Esophagus squamous epithelium (tissue), 5 donors: ENCODE results near the gene CHRM1. TPM values are rescaled to one million over a fixed set of nuclear protein-coding genes. Genes with fewer than 3 reads are reported as not detected.

Experiments
- DNase-seq: peaks from one replicate; lab custom pipeline; 2025; lab: John Stamatoyannopoulos, UW
- H3K27ac ChIP-seq, 4 donors: fragments of 200-600 bp; sonication (generic); one replicate each; pipeline ENCODE4 v1.5.1; 2016 to 2019; ENCODE audit warnings: mild to moderate bottlenecking in 1 of 4
- H3K27me3 ChIP-seq, 4 donors: fragments of 200-600 bp; sonication (generic); 1 replicate in 3 of 4; 2 replicates in 1 of 4; pipeline versions ENCODE4 v1.5.1 to v1.6.0; 2017 to 2021; ENCODE audit warnings: antibody characterized with exemption in 1 of 4
- H3K36me3 ChIP-seq, 3 donors: fragments of 200-600 bp; sonication (generic); one replicate each; pipeline ENCODE4 v1.5.1; 2016 to 2019
- H3K4me1 ChIP-seq, 3 donors: fragments of 200-600 bp; sonication (generic); one replicate each; pipeline ENCODE4 v1.5.1; 2017 to 2019
- H3K4me3 ChIP-seq, 4 donors: fragments of 200-600 bp; sonication (generic); 1 replicate in 3 of 4; 2 replicates in 1 of 4; pipeline ENCODE4 v1.5.1; 2016 to 2019; ENCODE audit warnings: mild to moderate bottlenecking in 2 of 4, moderate library complexity in 1 of 4
- H3K9me3 ChIP-seq, 3 donors: fragments of 200-600 bp; sonication (generic); one replicate each; pipeline ENCODE4 v1.5.1; 2016 to 2019
- POLR2A ChIP-seq, 4 donors: fragments of 450-650 bp; IDR thresholded peaks; one replicate each; pipeline ENCODE4 v1.6.1; 2017; ENCODE audit warnings: antibody characterized with exemption in 4 of 4, mild to moderate bottlenecking in 4 of 4, moderate library complexity in 3 of 4
- WGBS, 2 donors: methylation state at CpG; one replicate each; pipeline ENCODE4 v1.1.5; 2018; 5-methylcytosine and 5-hydroxymethylcytosine counted together
- intact Hi-C: fragments of 100-400 bp; cut with DNase I; formaldehyde crosslinking; loops from one replicate; pipeline ENCODE4 v1.15.0; 2022
- total RNA-seq, 4 donors: library from RNA; depleted of rRNA; stranded (reverse); fragments of >200 nt; gene quantifications; one replicate each; pipeline ENCODE4 v1.1.0, GENCODE V29; 2016
- TF ChIP-seq, protein P1 (sequence below), 6 experiments: fragments of 450-650 bp in 4 of 6; fragments of 200-600 bp in 2 of 6; sonication (generic) in 2 of 6; IDR thresholded peaks; one replicate each; pipeline ENCODE4 v1.5.1; 2016 to 2019; ENCODE audit warnings: antibody characterized with exemption in 6 of 6, mild to moderate bottlenecking in 4 of 6, moderate library complexity in 4 of 6
- donor health status: DM: yes; HTN: yes; CAD: no.

The CHRM1 gene
- total RNA-seq, 4 donors from 2014 or later, result 0.30 to 0.73 TPM; not detected in 2

- Histone ChIP-seq H3K4me1 (peaks cover 0 to 28% (median 14%) of the 10 kb centered on the region in 3 donors), H3K9me3 (no peaks in the 10 kb centered on the region), H3K4me3 (no peak overlapping the region), H3K36me3 (no peaks in the 10 kb centered on the region), H3K27me3 (peaks cover 6 to 48% (median 23%) of the 10 kb centered on the region in 4 donors), H3K27ac (no peak overlapping the region)
- intact Hi-C loops, result no loop called here
- TF ChIP-seq, protein P1, sequence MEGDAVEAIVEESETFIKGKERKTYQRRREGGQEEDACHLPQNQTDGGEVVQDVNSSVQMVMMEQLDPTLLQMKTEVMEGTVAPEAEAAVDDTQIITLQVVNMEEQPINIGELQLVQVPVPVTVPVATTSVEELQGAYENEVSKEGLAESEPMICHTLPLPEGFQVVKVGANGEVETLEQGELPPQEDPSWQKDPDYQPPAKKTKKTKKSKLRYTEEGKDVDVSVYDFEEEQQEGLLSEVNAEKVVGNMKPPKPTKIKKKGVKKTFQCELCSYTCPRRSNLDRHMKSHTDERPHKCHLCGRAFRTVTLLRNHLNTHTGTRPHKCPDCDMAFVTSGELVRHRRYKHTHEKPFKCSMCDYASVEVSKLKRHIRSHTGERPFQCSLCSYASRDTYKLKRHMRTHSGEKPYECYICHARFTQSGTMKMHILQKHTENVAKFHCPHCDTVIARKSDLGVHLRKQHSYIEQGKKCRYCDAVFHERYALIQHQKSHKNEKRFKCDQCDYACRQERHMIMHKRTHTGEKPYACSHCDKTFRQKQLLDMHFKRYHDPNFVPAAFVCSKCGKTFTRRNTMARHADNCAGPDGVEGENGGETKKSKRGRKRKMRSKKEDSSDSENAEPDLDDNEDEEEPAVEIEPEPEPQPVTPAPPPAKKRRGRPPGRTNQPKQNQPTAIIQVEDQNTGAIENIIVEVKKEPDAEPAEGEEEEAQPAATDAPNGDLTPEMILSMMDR (IDR thresholded peaks at IDR 0.05), result no peak
- TF ChIP-seq POLR2A (IDR thresholded peaks at IDR 0.05), result no peak
- DNase-seq, result no peak
- WGBS, 2 donors, result 75 to 100% methylated on average over 1 to 2 of the region's 4 CpGs
Measured at GRCh38 chr11:62930157-62930556, 9.0 kb upstream of the CHRM1 start.

DNA sequence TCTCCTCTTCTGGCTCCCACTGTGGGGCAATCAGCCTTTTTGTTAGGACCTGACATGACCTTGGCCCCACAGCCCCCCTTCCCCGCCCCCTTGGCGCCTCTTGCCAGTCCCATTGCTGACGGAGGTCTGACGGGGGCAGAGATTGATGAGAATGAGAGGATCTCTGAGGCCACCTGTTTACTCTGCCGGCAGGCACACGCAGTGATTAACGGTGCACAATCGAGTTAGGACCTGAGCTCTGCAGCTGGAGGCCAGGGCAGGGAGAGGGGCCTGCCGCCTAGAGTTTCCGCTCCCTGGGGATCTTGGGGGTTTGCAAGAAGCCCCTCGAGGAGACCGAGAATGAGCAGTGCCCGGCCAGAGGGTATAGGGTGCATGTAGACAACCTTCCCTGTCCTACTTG lies 6.8 kb upstream of the CHRM1 start:
- peaks cover 9 to 41% (median 22%) of the 10 kb centered on the region in 3 donors for H3K4me1 ChIP-seq
- no peak overlapping the region for H3K4me3 ChIP-seq
- peaks cover 6 to 69% (median 32%) of the 10 kb centered on the region in 4 donors for H3K27me3 ChIP-seq
- WGBS, 2 donors, result 37 to 43% methylated on average over 2 to 9 of the region's 13 CpGs
- intact Hi-C loops, result no loop called here
- DNase-seq, result no peak
- no peak for TF ChIP-seq POLR2A (IDR thresholded peaks at IDR 0.05)
- TF ChIP-seq, protein P1 (IDR thresholded peaks at IDR 0.05), result no peak
- no peak overlapping the region for H3K27ac ChIP-seq
- no peaks in the 10 kb centered on the region for H3K36me3 ChIP-seq
- H3K9me3 ChIP-seq, result no peaks in the 10 kb centered on the region

GRCh38 chr11:62926680-62927455 lies 5.7 kb upstream of the CHRM1 start:
- Histone ChIP-seq H3K4me3 (peak overlapping the region in 2 of 4 donors; percentile 39 to 60), H3K27ac (no peak overlapping the region), H3K9me3 (no peaks in the 10 kb centered on the region), H3K4me1 (peaks cover 9 to 51% (median 22%) of the 10 kb centered on the region in 3 donors), H3K36me3 (no peaks in the 10 kb centered on the region), H3K27me3 (peaks cover 6 to 81% (median 32%) of the 10 kb centered on the region in 4 donors)
- DNase-seq, result no peak
- intact Hi-C loops, result no loop called here
- WGBS, 2 donors, result 28% methylated on average over 7 of the region's 53 CpGs; no CpG with 5 or more reads in 1 of the 2 donors
- no peak for TF ChIP-seq POLR2A (IDR thresholded peaks at IDR 0.05)
- TF ChIP-seq, protein P1 (IDR thresholded peaks at IDR 0.05), result no peak

- H3K9me3 ChIP-seq, result no peaks in the 10 kb centered on the region
- H3K36me3 ChIP-seq, result no peaks in the 10 kb centered on the region
- peaks cover 9 to 51% (median 31%) of the 10 kb centered on the region in 3 donors for H3K4me1 ChIP-seq
- H3K27ac ChIP-seq, result no peak overlapping the region
- TF ChIP-seq, protein P1 (IDR thresholded peaks at IDR 0.05), result no peak
- TF ChIP-seq POLR2A (IDR thresholded peaks at IDR 0.05), result no peak
- peaks cover 6 to 89% (median 32%) of the 10 kb centered on the region in 4 donors for H3K27me3 ChIP-seq
- DNase-seq, result no peak
- intact Hi-C loops, result no loop called here
- H3K4me3 ChIP-seq, result peak overlapping the region in 3 of 4 donors; percentile 32 to 60 (median 39)
- WGBS, 2 donors, result 9% methylated on average over 9 to 32 of the region's 71 CpGs
Measured at GRCh38 chr11:62925745-62926679, 4.8 kb upstream of the CHRM1 start.
